Sigmoid colon (tissue), 7 donors: ENCODE measurements around the gene VAC14. TPM values are rescaled to one million over a fixed set of nuclear protein-coding genes. Genes with fewer than 3 reads are reported as not detected.

Experiments
- DNase-seq: peaks from one replicate; pipeline ENCODE4 v3.0.0-alpha.2; 2019
- H3K27ac ChIP-seq, 4 donors: fragments of 200-600 bp; sonication (generic); one replicate each; pipeline ENCODE4 v1.5.1; 2016 to 2019; ENCODE audit warnings: mild to moderate bottlenecking in 1 of 4
- H3K27me3 ChIP-seq, 3 donors: fragments of 200-600 bp; sonication (generic); one replicate each; pipeline ENCODE4 v1.5.1; 2019; ENCODE audit warnings: mild to moderate bottlenecking in 1 of 3
- H3K36me3 ChIP-seq, 4 donors: fragments of 200-600 bp; sonication (generic); one replicate each; pipeline ENCODE4 v1.5.1; 2016 to 2019
- H3K4me1 ChIP-seq, 4 donors: fragments of 200-600 bp; sonication (generic); one replicate each; pipeline ENCODE4 v1.5.1; 2017 to 2019
- H3K4me3 ChIP-seq, 4 donors: fragments of 200-600 bp; sonication (generic); one replicate each; pipeline ENCODE4 v1.5.1; 2017 to 2019; ENCODE audit warnings: mild to moderate bottlenecking in 2 of 4, moderate library complexity in 1 of 4
- H3K9me3 ChIP-seq, 4 donors: fragments of 200-600 bp in 3 of 4; sonication (generic) in 3 of 4; one replicate each; pipeline versions ENCODE4 v1.5.1 to v1.6.1; 2013 to 2019
- CTCF ChIP-seq, 4 experiments: fragments of 450-650 bp in 3 of 4; fragments of 200-600 bp in 1 of 4; IDR thresholded peaks; one replicate each; pipeline ENCODE4 v1.5.1; 2016 to 2019; ENCODE audit warnings: antibody characterized with exemption in 4 of 4, mild to moderate bottlenecking in 3 of 4, moderate library complexity in 2 of 4
- EP300 ChIP-seq, 4 donors: sonication (generic); formaldehyde crosslinking; IDR thresholded peaks; one replicate each; pipeline ENCODE4 v1.6.1; 2017; ENCODE audit warnings: antibody characterized with exemption in 4 of 4
- POLR2A ChIP-seq, 2 donors: fragments of 450-650 bp; IDR thresholded peaks; one replicate each; pipeline ENCODE4 v1.6.1; 2016; ENCODE audit warnings: antibody characterized with exemption in 2 of 2, mild to moderate bottlenecking in 2 of 2, moderate library complexity in 2 of 2
- POLR2AphosphoS5 ChIP-seq, 4 donors: sonication (generic); formaldehyde crosslinking; IDR thresholded peaks; one replicate each; pipeline ENCODE4 v1.6.1; 2017; ENCODE audit warnings: antibody characterized with exemption in 4 of 4
- WGBS, 2 donors: extraction: QIAGEN DNeasy Blood & Tissue Kit; methylation state at CpG; one replicate each; pipeline ENCODE4 v1.1.7; 2013; 5-methylcytosine and 5-hydroxymethylcytosine counted together
- intact Hi-C: fragments of 100-400 bp; cut with DNase I; formaldehyde crosslinking; loops from one replicate; pipeline ENCODE4 v1.15.1; 2023
- polyA plus RNA-seq, 3 donors: library from polyadenylated mRNA; stranded (reverse); fragments of 200-250 nt; gene quantifications; one replicate each; pipeline ENCODE4 v1.2.3, GENCODE V29; 2013
- total RNA-seq, 4 donors: library from RNA; depleted of rRNA; stranded (reverse); fragments of >200 nt; gene quantifications; one replicate each; pipeline ENCODE4 v1.1.0, GENCODE V29; 2016
- donor health status: healthy with polysubstance abuse.
- donor health status: Bipolar disorder and iron deficiency.
- donor health status: healthy.

The VAC14 gene
- total and polyA plus RNA-seq, 7 donors: 16.8 to 36.2 (median 22.1) TPM

- intact Hi-C loops: loop anchor here (2.0 kb wide), 1 partner anchor 23 kb away; no protein-coding TSS in a partner anchor
- H3K4me1 ChIP-seq: peaks cover 4 to 89% (median 86%) of the 10 kb centered on the region in 4 donors
Observed at GRCh38 chr16:70687671-70688245, 113.2 kb downstream of the VAC14 start.

DNA sequence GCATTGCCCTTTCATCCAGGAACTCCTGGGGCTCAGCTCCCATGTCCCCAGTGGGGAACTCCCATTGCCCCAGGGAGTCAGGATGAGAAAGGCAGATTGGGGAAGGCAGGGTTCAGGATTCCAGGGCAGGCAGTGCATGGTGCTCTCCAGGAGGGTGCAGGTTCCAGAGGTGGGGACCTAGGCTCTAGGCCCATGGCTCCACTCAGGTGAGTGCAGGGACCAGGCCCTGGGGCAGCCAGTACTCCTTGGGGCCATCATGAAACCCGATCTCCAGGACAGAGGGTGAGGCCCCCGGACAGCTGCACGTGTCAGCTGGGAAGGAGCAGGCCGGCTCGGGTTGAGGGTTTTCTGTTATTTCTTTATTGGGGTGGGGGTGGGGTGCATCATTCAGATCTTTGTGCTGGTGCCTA lies 113.9 kb downstream of the VAC14 start:
- Histone ChIP-seq H3K27ac (peak overlapping the region; percentile 95 to 99 (median 98)), H3K36me3 (no peaks in the 10 kb centered on the region), H3K9me3 (no peaks in the 10 kb centered on the region), H3K4me1 (peaks cover 4 to 89% (median 86%) of the 10 kb centered on the region in 4 donors), H3K27me3 (no peaks in the 10 kb centered on the region), H3K4me3 (no peak overlapping the region)
- no peak for DNase-seq
- TF ChIP-seq POLR2A (IDR thresholded peaks at IDR 0.05): no peak
- no peak for TF ChIP-seq CTCF (IDR thresholded peaks at IDR 0.05)
- TF ChIP-seq EP300 (IDR thresholded peaks at IDR 0.05): no peak
- no peak for TF ChIP-seq POLR2AphosphoS5 (IDR thresholded peaks at IDR 0.05)
- intact Hi-C loops: no loop called here
- WGBS, 2 donors: 56 to 65% methylated on average over 5 of the region's 5 CpGs

More at GRCh38 chr16:70687671-70688245, 113.2 kb downstream of the VAC14 start:
- Histone ChIP-seq H3K27ac (peak overlapping the region; percentile 95 to 99 (median 98)), H3K4me3 (no peak overlapping the region), H3K9me3 (no peaks in the 10 kb centered on the region), H3K27me3 (no peaks in the 10 kb centered on the region), H3K36me3 (no peaks in the 10 kb centered on the region)
- WGBS, 2 donors: 86 to 90% methylated on average over 18 of the region's 18 CpGs
- no peak for DNase-seq
- no peak for TF ChIP-seq POLR2A (IDR thresholded peaks at IDR 0.05)

DNA sequence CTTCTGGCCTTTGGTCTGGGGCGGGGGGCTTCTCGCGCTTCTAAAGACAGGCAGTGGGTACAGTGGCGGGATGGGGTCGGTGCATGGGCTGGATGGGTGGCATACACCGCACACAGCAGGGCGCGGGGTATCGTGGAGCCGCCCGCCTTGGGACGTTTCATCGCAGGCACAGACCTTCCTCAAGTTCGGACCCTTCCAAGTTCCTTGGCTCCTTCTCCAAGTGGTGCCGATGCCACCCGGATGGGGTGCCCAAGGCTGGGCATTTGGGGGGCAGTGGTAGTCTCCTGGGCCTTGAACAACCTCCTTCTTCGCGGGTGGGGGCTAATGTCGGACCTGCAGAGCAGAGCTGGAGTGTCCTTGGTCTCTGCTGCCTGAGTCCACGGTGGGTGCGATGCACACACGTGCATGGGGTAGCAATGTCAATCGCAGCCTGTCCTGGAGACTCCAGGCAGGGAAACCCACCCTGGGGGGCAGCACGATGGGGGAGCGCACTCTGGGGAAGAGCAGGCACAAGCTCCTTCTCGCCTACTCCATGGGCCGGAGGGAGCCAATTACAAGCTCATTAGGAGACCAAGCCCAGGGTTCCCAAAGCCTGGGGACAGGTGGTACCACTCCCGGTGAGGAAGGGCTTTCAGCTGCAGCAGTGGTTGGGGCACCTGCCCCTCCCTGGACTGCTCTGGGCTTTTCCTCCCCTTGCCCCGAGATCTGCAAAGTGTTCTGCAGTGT lies 114.4 kb downstream of the VAC14 start:
- H3K27ac ChIP-seq: peak overlapping the region; percentile 95 to 99 (median 98)
- no peak for DNase-seq
- peak overlapping the region; percentile 25 to 93 (median 80) for H3K4me3 ChIP-seq
- WGBS, 2 donors: 67 to 72% methylated on average over 29 of the region's 29 CpGs
- H3K4me1 ChIP-seq: peaks cover 4 to 89% (median 86%) of the 10 kb centered on the region in 4 donors
- no peaks in the 10 kb centered on the region for H3K27me3 ChIP-seq
- no peaks in the 10 kb centered on the region for H3K36me3 ChIP-seq
- H3K9me3 ChIP-seq: no peaks in the 10 kb centered on the region
- intact Hi-C loops: no loop called here
- TF ChIP-seq POLR2A (IDR thresholded peaks at IDR 0.05): no peak

- Histone ChIP-seq H3K36me3 (no peaks in the 10 kb centered on the region), H3K4me3 (peak within 1 kb of the TSS; percentile 75 to 93 (median 84)), H3K9me3 (no peaks in the 10 kb centered on the region), H3K4me1 (peaks cover 4 to 89% (median 86%) of the 10 kb centered on the region in 4 donors), H3K27ac (peak within 1 kb of the TSS; percentile 95 to 99 (median 98)), H3K27me3 (no peaks in the 10 kb centered on the region)
- 1% methylated on average over 72 of the region's 72 CpGs for WGBS, 2 donors
- TF ChIP-seq POLR2A (IDR thresholded peaks at IDR 0.05) (peak in 1 of 2 donors; percentile 11), POLR2AphosphoS5 (IDR thresholded peaks at IDR 0.05) (peak; percentile 52 to 84 (median 75)), EP300 (IDR thresholded peaks at IDR 0.05) (no peak)
- DNase-seq: peak; percentile 96
- intact Hi-C loops: no loop called here
Observed at GRCh38 chr16:70685938-70686375, 115.0 kb downstream of the VAC14 start, which contains the start of gene MTSS2. Gene MTSS2, minus strand, starts transcription at chr16:70686053. Its CDS starts 262 bp downstream, at chr16:70685791.

- Histone ChIP-seq H3K9me3 (no peaks in the 10 kb centered on the region), H3K27ac (peak overlapping the region; percentile 86 to 99 (median 96)), H3K36me3 (peaks cover 2% of the 10 kb centered on the region in 4 donors), H3K4me3 (peak overlapping the region; percentile 75 to 93 (median 84)), H3K27me3 (no peaks in the 10 kb centered on the region), H3K4me1 (peaks cover 4 to 89% (median 86%) of the 10 kb centered on the region in 4 donors)
- WGBS, 2 donors: 3% methylated on average over 90 of the region's 90 CpGs
- no peak for DNase-seq
- intact Hi-C loops: no loop called here
- no peak for TF ChIP-seq EP300 (IDR thresholded peaks at IDR 0.05)
- no peak for TF ChIP-seq CTCF (IDR thresholded peaks at IDR 0.05)
- peak in 2 of 4 donors; percentile 20 to 25 for TF ChIP-seq POLR2AphosphoS5 (IDR thresholded peaks at IDR 0.05)
- no peak for TF ChIP-seq POLR2A (IDR thresholded peaks at IDR 0.05)
Observed at GRCh38 chr16:70685061-70685937, 115.7 kb downstream of the VAC14 start.
